AG10803 (cell line): Measurements from ENCODE around the gene SMYD3.
A peak's percentile ranks its signal among the peaks of the same experiment; 100 is the strongest.

Experiments
- DNase-seq: peaks from one replicate; pipeline ENCODE4 v3.0.0; 2010; ENCODE audit warnings: low read depth
- H3K4me3 ChIP-seq: 2 replicates; pipeline ENCODE4 v1.5.1; 2011; ENCODE audit warnings: mild to moderate bottlenecking, low read length, control low read depth
- TF ChIP-seq, protein P1 (sequence below): conservative IDR thresholded peaks from 2 replicates; pipeline ENCODE4 v1.5.1; 2011; ENCODE audit warnings: mild to moderate bottlenecking, low read length, control low read depth, inconsistent platforms

Gene SMYD3

DNA sequence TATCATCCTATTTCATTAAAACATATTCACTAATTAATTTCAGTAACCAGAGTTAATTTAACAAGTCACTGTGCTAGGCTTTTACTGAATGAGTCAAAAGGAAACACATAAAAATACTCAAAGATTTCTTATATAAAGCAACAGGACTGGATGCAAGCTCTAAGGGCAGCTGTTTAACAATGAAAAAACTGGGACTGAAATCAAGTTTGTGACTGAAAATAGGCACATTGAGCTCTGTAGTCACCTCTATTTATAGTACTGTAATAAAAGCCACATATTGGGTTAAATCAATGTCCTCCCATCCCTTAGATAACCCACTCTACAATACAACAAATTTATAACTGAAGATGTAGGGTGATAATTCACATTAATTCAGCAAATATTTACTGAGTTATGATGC lies 52.4 kb downstream of the SMYD3 start:
- peak; percentile 16 for DNase-seq
- no peak overlapping the region for H3K4me3 ChIP-seq
- TF ChIP-seq, protein P1, sequence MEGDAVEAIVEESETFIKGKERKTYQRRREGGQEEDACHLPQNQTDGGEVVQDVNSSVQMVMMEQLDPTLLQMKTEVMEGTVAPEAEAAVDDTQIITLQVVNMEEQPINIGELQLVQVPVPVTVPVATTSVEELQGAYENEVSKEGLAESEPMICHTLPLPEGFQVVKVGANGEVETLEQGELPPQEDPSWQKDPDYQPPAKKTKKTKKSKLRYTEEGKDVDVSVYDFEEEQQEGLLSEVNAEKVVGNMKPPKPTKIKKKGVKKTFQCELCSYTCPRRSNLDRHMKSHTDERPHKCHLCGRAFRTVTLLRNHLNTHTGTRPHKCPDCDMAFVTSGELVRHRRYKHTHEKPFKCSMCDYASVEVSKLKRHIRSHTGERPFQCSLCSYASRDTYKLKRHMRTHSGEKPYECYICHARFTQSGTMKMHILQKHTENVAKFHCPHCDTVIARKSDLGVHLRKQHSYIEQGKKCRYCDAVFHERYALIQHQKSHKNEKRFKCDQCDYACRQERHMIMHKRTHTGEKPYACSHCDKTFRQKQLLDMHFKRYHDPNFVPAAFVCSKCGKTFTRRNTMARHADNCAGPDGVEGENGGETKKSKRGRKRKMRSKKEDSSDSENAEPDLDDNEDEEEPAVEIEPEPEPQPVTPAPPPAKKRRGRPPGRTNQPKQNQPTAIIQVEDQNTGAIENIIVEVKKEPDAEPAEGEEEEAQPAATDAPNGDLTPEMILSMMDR: no peak

DNA sequence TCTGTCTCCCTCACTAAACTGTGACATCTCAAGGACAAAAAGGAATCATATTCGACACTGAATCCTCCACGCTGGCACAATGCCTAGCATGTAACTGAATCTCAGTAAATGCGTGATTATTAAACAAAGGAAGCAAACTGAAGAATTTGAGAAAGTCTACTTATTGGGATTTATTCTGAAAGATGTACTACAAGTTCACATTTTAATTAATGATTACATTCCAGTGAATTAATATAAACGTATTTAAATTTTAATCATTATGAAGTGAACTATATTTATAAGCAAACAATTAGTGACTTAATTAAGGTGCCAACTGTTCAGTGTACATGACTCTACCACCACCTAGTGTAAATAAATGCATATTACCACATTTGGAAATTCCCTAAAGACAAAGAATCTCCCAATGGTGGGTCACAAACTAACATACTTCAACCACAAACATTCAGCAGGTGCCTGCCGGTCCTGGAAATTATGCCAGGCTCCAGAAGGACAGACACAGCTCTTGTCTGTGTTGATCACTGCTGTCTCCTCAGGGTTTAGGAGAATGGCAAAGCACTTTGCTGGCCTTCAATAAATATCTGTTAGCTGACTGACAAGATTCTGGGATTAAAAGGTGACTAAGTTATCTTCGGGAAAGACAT lies 56.3 kb downstream of the SMYD3 start:
- TF ChIP-seq, protein P1: peak; percentile 79
- H3K4me3 ChIP-seq: no peak overlapping the region
- DNase-seq: peak; percentile 27

DNA sequence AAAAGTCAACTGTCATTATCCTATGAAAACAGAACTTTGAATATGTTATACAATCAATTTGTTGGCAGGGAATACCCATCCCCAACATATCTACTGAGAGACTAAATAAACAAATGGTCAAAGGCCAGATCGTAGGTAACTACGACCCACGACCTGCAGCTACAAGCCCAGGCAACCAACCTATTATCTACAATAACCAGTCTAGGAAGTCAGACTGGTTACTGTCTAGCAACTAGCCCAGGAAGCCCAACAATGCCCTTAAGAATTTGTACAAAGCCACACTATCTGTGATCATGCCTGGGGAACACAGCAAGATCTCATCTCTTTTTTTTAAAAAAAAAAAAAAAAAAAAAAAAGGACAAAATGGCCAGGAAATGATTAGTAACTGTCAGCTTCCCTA lies 58.7 kb downstream of the SMYD3 start:
- TF ChIP-seq, protein P1: no peak
- H3K4me3 ChIP-seq: no peak overlapping the region
- DNase-seq: no peak

DNA sequence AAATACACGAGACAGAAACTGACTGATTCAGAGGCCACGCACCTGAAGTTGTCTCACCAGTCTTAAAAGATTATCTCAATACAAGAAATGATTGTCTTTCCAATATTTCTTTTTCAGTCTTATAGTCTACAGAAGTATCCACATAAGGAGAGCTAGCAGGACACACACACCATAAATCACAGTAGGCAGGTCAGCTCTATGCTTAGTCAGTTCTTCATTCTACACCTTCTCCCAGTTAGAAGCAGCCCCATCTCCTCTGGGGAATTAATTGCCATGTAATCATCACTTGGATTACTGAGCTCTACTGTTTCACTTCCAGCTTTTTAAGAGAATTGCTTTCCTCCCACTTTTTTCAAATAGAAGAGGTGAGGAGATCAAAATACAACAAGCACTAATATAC lies 59.6 kb downstream of the SMYD3 start:
- TF ChIP-seq, protein P1: no peak
- no peak overlapping the region for H3K4me3 ChIP-seq
- peak; percentile 37 for DNase-seq

DNA sequence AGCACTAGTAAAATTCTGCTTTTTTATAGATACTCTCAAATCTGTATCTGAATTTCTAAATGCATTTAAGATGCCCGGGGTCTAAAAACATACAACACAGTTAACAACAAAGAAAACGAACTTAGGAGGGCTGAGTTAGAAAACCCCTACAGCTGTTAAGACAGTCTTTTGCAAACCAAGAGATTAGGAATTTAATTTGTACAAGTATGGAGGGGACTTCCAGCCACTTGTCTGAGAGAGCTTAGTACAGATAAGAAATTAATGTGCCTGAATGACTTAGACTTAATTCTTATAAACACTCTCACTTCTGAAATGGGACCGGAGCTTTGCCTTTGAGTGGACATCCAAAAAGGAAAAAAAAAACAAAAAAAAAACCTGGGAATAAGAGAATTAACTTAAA lies 61.6 kb downstream of the SMYD3 start:
- DNase-seq: no peak
- TF ChIP-seq, protein P1: no peak
- H3K4me3 ChIP-seq: no peak overlapping the region

DNA sequence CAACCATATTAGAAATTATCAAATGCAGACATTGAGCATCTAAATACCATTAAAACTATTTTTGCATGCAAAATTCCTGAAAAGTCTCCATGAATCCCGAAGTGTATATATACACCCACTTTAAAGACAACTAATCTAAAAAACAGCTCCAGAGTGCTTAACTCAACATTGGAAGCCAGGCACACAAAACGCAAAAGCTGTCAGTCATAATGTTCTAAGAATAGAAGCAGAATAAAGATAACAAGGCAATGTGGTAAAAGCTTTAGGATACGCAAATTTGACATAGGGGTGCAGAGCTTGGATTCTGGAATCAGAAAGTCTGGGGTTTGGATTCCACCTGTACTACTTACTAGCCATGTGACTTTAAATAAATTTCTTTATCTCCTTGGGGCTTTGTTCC lies 62.5 kb downstream of the SMYD3 start:
- TF ChIP-seq, protein P1: no peak
- DNase-seq: no peak
- no peak overlapping the region for H3K4me3 ChIP-seq

DNA sequence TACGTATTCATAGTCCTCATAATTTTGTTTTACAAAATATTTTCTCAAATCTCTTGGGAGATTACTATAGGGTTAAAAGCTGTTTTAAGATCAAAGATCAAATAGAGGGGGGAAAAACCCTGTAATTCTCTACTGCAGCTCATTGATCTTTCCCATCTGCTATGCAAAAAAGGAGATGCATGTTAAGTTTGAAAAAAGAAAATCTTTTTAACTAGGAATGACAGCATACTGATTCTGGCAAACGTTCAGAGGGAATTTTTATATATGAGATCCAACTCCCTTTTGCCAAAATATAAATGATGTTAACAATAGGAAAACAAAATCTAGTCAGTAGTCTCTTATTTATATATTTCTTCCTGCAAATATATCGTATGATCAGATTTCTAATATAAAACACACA lies 69.1 kb downstream of the SMYD3 start:
- TF ChIP-seq, protein P1: no peak
- no peak for DNase-seq
- H3K4me3 ChIP-seq: no peak overlapping the region
